GM23338 (cell line): ENCODE measurements around the gene DHX30. TPM values are rescaled to one million over a fixed set of nuclear protein-coding genes. Genes with fewer than 3 reads are reported as not detected.

Experiments
- ATAC-seq: fragments of 200-7000 bp; cut with Tn5 transposase; 3 replicates; pipeline ENCODE4 v1.9.1; 2020
- DNase-seq: peaks from one replicate; pipeline ENCODE4 v3.0.0-alpha.2; 2015; ENCODE audit warnings: low spot score
- H2AFZ ChIP-seq: fragments of 200-600 bp; sonication (generic); 2 replicates; pipeline ENCODE4 v1.8.0; 2016; ENCODE audit warnings: antibody characterized with exemption, mild to moderate bottlenecking, moderate library complexity
- H3F3A ChIP-seq: fragments of 200-600 bp; sonication (generic); replicated peaks from 2 replicates; pipeline ENCODE4 v1.8.0; 2017; ENCODE audit warnings: antibody characterized with exemption, mixed run types, low read depth
- H3K27ac ChIP-seq: fragments of 200-600 bp; sonication (generic); 2 replicates; pipeline ENCODE4 v1.6.1; 2016; ENCODE audit warnings: low read depth
- H3K27me3 ChIP-seq: fragments of 200-600 bp; sonication (generic); 2 replicates; pipeline ENCODE4 v1.8.0; 2016; ENCODE audit warnings: mild to moderate bottlenecking, mixed run types, moderate library complexity; ENCODE audit not compliant: insufficient read depth
- H3K36me3 ChIP-seq: fragments of 200-600 bp; sonication (generic); 2 replicates; pipeline ENCODE4 v1.8.0; 2016; ENCODE audit warnings: mild to moderate bottlenecking; ENCODE audit not compliant: insufficient read depth
- H3K4me1 ChIP-seq: fragments of 200-600 bp; sonication (generic); 2 replicates; pipeline ENCODE4 v1.8.0; 2016; ENCODE audit warnings: mild to moderate bottlenecking, moderate library complexity; ENCODE audit not compliant: insufficient read depth
- H3K4me2 ChIP-seq: fragments of 200-600 bp; sonication (generic); 2 replicates; pipeline ENCODE4 v1.7.1; 2017; ENCODE audit warnings: mixed run types
- H3K4me3 ChIP-seq: fragments of 200-600 bp; sonication (generic); 2 replicates; pipeline ENCODE4 v1.6.1; 2016; ENCODE audit warnings: mixed run types
- H3K79me2 ChIP-seq: fragments of 200-600 bp; sonication (generic); replicated peaks from 2 replicates; pipeline ENCODE4 v1.8.0; 2017; ENCODE audit warnings: mild to moderate bottlenecking; ENCODE audit not compliant: insufficient read depth
- H3K9me2 ChIP-seq: fragments of 200-600 bp; sonication (generic); 2 replicates; pipeline ENCODE4 v1.8.0; 2017; ENCODE audit not compliant: insufficient read depth
- H4K20me1 ChIP-seq: fragments of 200-600 bp; sonication (generic); replicated peaks from 2 replicates; pipeline ENCODE4 v1.8.0; 2017; ENCODE audit warnings: mild to moderate bottlenecking; ENCODE audit not compliant: insufficient read depth
- H3K27ac Mint-ChIP-seq: 2 replicates; pipeline ENCODE4 v1.8.0; 2020; ENCODE audit warnings: inconsistent platforms, mild to moderate bottlenecking, moderate library complexity, mixed read lengths
- H3K27me3 Mint-ChIP-seq: 3 replicates; pipeline ENCODE4 v1.8.0; 2022; ENCODE audit warnings: low read depth, mild to moderate bottlenecking, moderate library complexity, mixed read lengths, inconsistent platforms; ENCODE audit not compliant: insufficient read depth, poor library complexity
- H3K36me3 Mint-ChIP-seq: 3 replicates; pipeline ENCODE4 v1.8.0; 2021; ENCODE audit warnings: low read depth, mild to moderate bottlenecking, inconsistent platforms, moderate library complexity, mixed read lengths
- H3K4me1 Mint-ChIP-seq: 3 replicates; pipeline ENCODE4 v1.8.0; 2020; ENCODE audit warnings: mild to moderate bottlenecking, inconsistent platforms, mixed read lengths
- H3K4me3 Mint-ChIP-seq: 3 replicates; pipeline ENCODE4 v1.8.0; 2021; ENCODE audit warnings: moderate library complexity, mild to moderate bottlenecking, inconsistent platforms, mixed read lengths
- H3K9me3 Mint-ChIP-seq: 3 replicates; pipeline ENCODE4 v1.8.0; 2020; ENCODE audit warnings: moderate library complexity, mild to moderate bottlenecking, inconsistent platforms, mixed read lengths
- CREB1 ChIP-seq: fragments of 250-450 bp; sonication (Bioruptor Pico); IDR thresholded peaks from 2 replicates; pipeline ENCODE4 v1.5.0; 2020; ENCODE audit warnings: low read depth, mild to moderate bottlenecking, moderate library complexity
- EZH2phosphoT487 ChIP-seq: fragments of 200-600 bp; sonication (generic); IDR thresholded peaks from one replicate; pipeline ENCODE4 v1.8.1; 2018; ENCODE audit warnings: antibody characterized with exemption; ENCODE audit not compliant: unreplicated experiment
- JUNB ChIP-seq: IDR thresholded peaks from one replicate; pipeline ENCODE4 v1.6.1; 2016; ENCODE audit warnings: antibody characterized with exemption; ENCODE audit not compliant: unreplicated experiment
- POLR2AphosphoS5 ChIP-seq: IDR thresholded peaks from 2 replicates; pipeline ENCODE4 v1.6.1; 2016; ENCODE audit warnings: antibody characterized with exemption, low read depth
- STAT1 ChIP-seq: IDR thresholded peaks from one replicate; pipeline ENCODE4 v1.6.1; 2016; ENCODE audit warnings: antibody characterized with exemption; ENCODE audit not compliant: unreplicated experiment
- ZNF114 ChIP-seq: fragments of 250-450 bp; sonication (Bioruptor Pico); IDR thresholded peaks from 2 replicates; pipeline ENCODE4 v1.5.0; 2020; ENCODE audit warnings: mild to moderate bottlenecking, moderate library complexity
- ZNF331 ChIP-seq: fragments of 250-450 bp; sonication (Bioruptor Pico); IDR thresholded peaks from 2 replicates; pipeline ENCODE4 v1.5.0; 2020; ENCODE audit warnings: low read depth, mild to moderate bottlenecking, moderate library complexity
- ZNF462 ChIP-seq: fragments of 250-450 bp; sonication (Bioruptor Pico); IDR thresholded peaks from 2 replicates; pipeline ENCODE4 v1.5.0; 2020; ENCODE audit warnings: mild to moderate bottlenecking, moderate library complexity
- long read RNA-seq: library from polyadenylated mRNA; unstranded; transcript quantifications from one replicate; pipeline ENCODE4 v2.0.0, GENCODE V29; 2020; ENCODE audit not compliant: unreplicated experiment
- polyA plus RNA-seq: library from polyadenylated mRNA; unstranded; fragments of >200 nt; fragmentation: Nextera tagmentation; extraction: Ambion mirVana; gene quantifications from 2 replicates; pipeline ENCODE4 v1.2.1, GENCODE V29; 2016
- total RNA-seq: library from RNA; depleted of rRNA; stranded (reverse); fragments of >200 nt; shearing (Covaris generic); gene quantifications from 2 replicates; pipeline ENCODE4 v1.2.3, GENCODE V29; 2014; rRNA removed
- TF ChIP-seq, protein P1 (sequence below), 2 experiments: fragments of 200-600 bp in 1 of 2; sonication (generic) in 1 of 2; conservative IDR thresholded peaks; 2 replicates each; pipeline versions ENCODE4 v1.5.1 to v1.6.1; 2016 to 2017; ENCODE audit warnings: antibody characterized with exemption in 2 of 2, low read depth in 2 of 2, mild to moderate bottlenecking in 2 of 2, moderate library complexity in 1 of 2
- TF ChIP-seq, protein P2 (sequence below): IDR thresholded peaks from 2 replicates; pipeline ENCODE4 v1.6.1; 2016; ENCODE audit warnings: antibody characterized with exemption

The DHX30 gene, protein sequence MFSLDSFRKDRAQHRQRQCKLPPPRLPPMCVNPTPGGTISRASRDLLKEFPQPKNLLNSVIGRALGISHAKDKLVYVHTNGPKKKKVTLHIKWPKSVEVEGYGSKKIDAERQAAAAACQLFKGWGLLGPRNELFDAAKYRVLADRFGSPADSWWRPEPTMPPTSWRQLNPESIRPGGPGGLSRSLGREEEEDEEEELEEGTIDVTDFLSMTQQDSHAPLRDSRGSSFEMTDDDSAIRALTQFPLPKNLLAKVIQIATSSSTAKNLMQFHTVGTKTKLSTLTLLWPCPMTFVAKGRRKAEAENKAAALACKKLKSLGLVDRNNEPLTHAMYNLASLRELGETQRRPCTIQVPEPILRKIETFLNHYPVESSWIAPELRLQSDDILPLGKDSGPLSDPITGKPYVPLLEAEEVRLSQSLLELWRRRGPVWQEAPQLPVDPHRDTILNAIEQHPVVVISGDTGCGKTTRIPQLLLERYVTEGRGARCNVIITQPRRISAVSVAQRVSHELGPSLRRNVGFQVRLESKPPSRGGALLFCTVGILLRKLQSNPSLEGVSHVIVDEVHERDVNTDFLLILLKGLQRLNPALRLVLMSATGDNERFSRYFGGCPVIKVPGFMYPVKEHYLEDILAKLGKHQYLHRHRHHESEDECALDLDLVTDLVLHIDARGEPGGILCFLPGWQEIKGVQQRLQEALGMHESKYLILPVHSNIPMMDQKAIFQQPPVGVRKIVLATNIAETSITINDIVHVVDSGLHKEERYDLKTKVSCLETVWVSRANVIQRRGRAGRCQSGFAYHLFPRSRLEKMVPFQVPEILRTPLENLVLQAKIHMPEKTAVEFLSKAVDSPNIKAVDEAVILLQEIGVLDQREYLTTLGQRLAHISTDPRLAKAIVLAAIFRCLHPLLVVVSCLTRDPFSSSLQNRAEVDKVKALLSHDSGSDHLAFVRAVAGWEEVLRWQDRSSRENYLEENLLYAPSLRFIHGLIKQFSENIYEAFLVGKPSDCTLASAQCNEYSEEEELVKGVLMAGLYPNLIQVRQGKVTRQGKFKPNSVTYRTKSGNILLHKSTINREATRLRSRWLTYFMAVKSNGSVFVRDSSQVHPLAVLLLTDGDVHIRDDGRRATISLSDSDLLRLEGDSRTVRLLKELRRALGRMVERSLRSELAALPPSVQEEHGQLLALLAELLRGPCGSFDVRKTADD
- total RNA-seq (113 and 125 TPM in 2 replicates), polyA plus RNA-seq (47.5 and 52.8 TPM in 2 replicates)
- long read RNA-seq, full-length matches to known transcripts, result 20 of 26 reads
- long read RNA-seq, partial matches to known transcripts, result 3 of 26 reads
- long read RNA-seq, other reads (novel, unspliced or antisense), result 3 of 26 reads

GRCh38 chr3:47802734-47803479, at the start of gene DHX30:
DHX30 (plus strand) TSS chr3:47803138; CDS start chr3:47810684, 7,546 bp downstream.
- Mint-ChIP-seq H3K4me1 (peaks cover 5% of the 10 kb centered on the region; the same call in 2 of the 3 replicates), H3K4me3 (peak within 1 kb of the TSS; percentile 100), H3K27me3 (peaks cover 5% of the 10 kb centered on the region), H3K27ac (peak within 1 kb of the TSS; percentile 99), H3K36me3 (peaks cover 19% of the 10 kb centered on the region), H3K9me3 (no peaks in the 10 kb centered on the region)
- peak within 1 kb of the TSS; percentile 98 for H3K4me3 ChIP-seq
- H2AFZ ChIP-seq, result peak within 1 kb of the TSS; percentile 98
- H3K4me2 ChIP-seq, result peak within 1 kb of the TSS; percentile 99
- peaks cover 17% of the 10 kb centered on the region for H3K4me1 ChIP-seq
- peaks cover 7% of the 10 kb centered on the region; the same call in 1 of the 2 replicates for H3K36me3 ChIP-seq
- H3F3A ChIP-seq, result peaks cover 25% of the 10 kb centered on the region
- 0 out of 2 replicates have a peak, but pooled peaks cover 3% of the 10 kb centered on the region for H4K20me1 ChIP-seq
- no peaks in the 10 kb centered on the region for H3K27me3 ChIP-seq
- DNase-seq (peak; percentile 88), ATAC-seq (peak; percentile 87)
- H3K9me2 ChIP-seq, result no peaks in the 10 kb centered on the region
- peak within 1 kb of the TSS; percentile 93 for H3K27ac ChIP-seq
- peaks cover 24% of the 10 kb centered on the region for H3K79me2 ChIP-seq
- TF ChIP-seq EZH2phosphoT487 (no peak), CREB1 (peak; percentile 42), ZNF114 (no peak), POLR2AphosphoS5 (peak; percentile 65; the same call in 1 of the 2 replicates), STAT1 (no peak), JUNB (no peak), ZNF331 (CRISPR knock-in tag) (no peak), ZNF462 (CRISPR knock-in tag) (no peak)
- TF ChIP-seq, protein P1, sequence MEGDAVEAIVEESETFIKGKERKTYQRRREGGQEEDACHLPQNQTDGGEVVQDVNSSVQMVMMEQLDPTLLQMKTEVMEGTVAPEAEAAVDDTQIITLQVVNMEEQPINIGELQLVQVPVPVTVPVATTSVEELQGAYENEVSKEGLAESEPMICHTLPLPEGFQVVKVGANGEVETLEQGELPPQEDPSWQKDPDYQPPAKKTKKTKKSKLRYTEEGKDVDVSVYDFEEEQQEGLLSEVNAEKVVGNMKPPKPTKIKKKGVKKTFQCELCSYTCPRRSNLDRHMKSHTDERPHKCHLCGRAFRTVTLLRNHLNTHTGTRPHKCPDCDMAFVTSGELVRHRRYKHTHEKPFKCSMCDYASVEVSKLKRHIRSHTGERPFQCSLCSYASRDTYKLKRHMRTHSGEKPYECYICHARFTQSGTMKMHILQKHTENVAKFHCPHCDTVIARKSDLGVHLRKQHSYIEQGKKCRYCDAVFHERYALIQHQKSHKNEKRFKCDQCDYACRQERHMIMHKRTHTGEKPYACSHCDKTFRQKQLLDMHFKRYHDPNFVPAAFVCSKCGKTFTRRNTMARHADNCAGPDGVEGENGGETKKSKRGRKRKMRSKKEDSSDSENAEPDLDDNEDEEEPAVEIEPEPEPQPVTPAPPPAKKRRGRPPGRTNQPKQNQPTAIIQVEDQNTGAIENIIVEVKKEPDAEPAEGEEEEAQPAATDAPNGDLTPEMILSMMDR (conservative IDR thresholded peaks at IDR 0.05; ENCODE audit: low read depth in 2 of 2), result no peak
- TF ChIP-seq, protein P2, sequence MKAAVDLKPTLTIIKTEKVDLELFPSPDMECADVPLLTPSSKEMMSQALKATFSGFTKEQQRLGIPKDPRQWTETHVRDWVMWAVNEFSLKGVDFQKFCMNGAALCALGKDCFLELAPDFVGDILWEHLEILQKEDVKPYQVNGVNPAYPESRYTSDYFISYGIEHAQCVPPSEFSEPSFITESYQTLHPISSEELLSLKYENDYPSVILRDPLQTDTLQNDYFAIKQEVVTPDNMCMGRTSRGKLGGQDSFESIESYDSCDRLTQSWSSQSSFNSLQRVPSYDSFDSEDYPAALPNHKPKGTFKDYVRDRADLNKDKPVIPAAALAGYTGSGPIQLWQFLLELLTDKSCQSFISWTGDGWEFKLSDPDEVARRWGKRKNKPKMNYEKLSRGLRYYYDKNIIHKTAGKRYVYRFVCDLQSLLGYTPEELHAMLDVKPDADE, result peak; percentile 85
